H1 (cell line): ENCODE measurements around the gene ZNF681. TPM values are rescaled to one million over a fixed set of nuclear protein-coding genes. Genes with fewer than 3 reads are reported as not detected.

Source experiments
- CHD1 ChIP-seq: IDR thresholded peaks from 2 replicates; pipeline ENCODE4 v1.6.1; 2012; ENCODE audit warnings: low read depth, low read length, improper control_type of control experiment
- CHD7 ChIP-seq: fragments of 300-600 bp; sonication (generic); IDR thresholded peaks from 2 replicates; pipeline ENCODE4 v1.7.1; 2012; ENCODE audit warnings: low read length, moderate library complexity, mild to moderate bottlenecking, inconsistent platforms; ENCODE audit not compliant: insufficient replicate concordance
- JUN ChIP-seq: IDR thresholded peaks from 2 replicates; pipeline ENCODE4 v1.6.1; 2011; ENCODE audit warnings: low read depth, mild to moderate bottlenecking, improper control_type of control experiment, low read length
- SAP30 ChIP-seq: fragments of 300-600 bp; sonication (generic); IDR thresholded peaks from 2 replicates; pipeline ENCODE4 v1.7.1; 2012; ENCODE audit warnings: low read length, moderate library complexity, mild to moderate bottlenecking, inconsistent platforms; ENCODE audit not compliant: insufficient read depth, insufficient replicate concordance
- YY1 ChIP-seq: IDR thresholded peaks from 2 replicates; pipeline ENCODE4 v1.6.1; 2011; ENCODE audit warnings: low read depth, mild to moderate bottlenecking, low read length
- polyA plus RNA-seq, 7 experiments: library from polyadenylated mRNA; depleted of rRNA in 3 of 7; stranded (reverse) in 5 of 7; unstranded in 2 of 7; fragments of >200 nt in 5 of 7; fragments of 200-250 nt in 2 of 7; gene quantifications; 1 replicate in 5 of 7; 2 replicates in 1 of 7; 4 replicates in 1 of 7; pipeline versions ENCODE4 v1.2.1 to v1.2.3, GENCODE V29; 2011 to 2013; ENCODE audit warnings: missing spikeins in 2 of 7, mixed read lengths in 2 of 7
- total RNA-seq: library from RNA; stranded (reverse); fragmentation: NEBNext Ultra II Directional; extraction: Animal tissue kit (Norgen Biotek cat#: 25700); gene quantifications from 2 replicates; pipeline ENCODE4 v1.2.1, GENCODE V29; 2021

Gene ZNF681
- total and polyA plus RNA-seq, 2 of the 8 experiments (the other 6 are each of a cell fraction or from before 2014, with no cell fraction given): 1.1 to 6.8 TPM

DNA sequence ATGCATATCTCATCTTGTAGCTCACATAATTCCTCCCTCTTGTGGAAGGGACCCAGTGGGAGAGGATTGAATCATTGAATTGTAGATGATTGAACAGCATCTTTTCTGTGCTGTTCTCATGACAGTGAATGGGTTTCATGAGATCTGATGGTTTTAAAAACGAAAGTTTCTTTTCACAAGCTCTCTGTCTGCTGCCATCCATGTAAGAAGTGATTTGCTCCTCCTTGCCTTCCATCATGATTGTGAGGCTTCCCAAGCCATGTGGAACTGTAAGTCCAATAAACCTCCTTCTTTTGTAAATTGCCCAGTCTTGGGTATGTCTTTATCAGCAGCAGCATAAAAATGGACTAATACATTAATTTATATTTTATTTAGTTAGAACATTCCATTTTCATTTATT is 52.0 kb downstream of the ZNF681 start (continued):
- TF ChIP-seq CHD7: no peak
- TF ChIP-seq CHD1: no peak
- TF ChIP-seq YY1: no peak
- TF ChIP-seq SAP30: no peak
- TF ChIP-seq JUN: no peak
